Measurements from ENCODE around the gene PRSS23. TPM values are rescaled to one million over a fixed set of nuclear protein-coding genes. Genes with fewer than 3 reads are reported as not detected.

PRSS23 gene, protein sequence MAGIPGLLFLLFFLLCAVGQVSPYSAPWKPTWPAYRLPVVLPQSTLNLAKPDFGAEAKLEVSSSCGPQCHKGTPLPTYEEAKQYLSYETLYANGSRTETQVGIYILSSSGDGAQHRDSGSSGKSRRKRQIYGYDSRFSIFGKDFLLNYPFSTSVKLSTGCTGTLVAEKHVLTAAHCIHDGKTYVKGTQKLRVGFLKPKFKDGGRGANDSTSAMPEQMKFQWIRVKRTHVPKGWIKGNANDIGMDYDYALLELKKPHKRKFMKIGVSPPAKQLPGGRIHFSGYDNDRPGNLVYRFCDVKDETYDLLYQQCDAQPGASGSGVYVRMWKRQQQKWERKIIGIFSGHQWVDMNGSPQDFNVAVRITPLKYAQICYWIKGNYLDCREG
- 23.2 TPM for polyA plus RNA-seq
- long read RNA-seq, donor 1, full-length matches to known transcripts, result 6 of 6 reads
- long read RNA-seq, donor 1, partial matches to known transcripts, result 0 of 6 reads
- long read RNA-seq, donor 1, other reads (novel, unspliced or antisense), result 0 of 6 reads
- long read RNA-seq, donor 2, full-length matches to known transcripts, result 16 of 16 reads
- long read RNA-seq, donor 2, partial matches to known transcripts, result 0 of 16 reads
- long read RNA-seq, donor 2, other reads (novel, unspliced or antisense), result 0 of 16 reads
- long read RNA-seq, donor 3, result 0 reads
- long read RNA-seq, donor 4, result 0 reads
- long read RNA-seq, donor 5, full-length matches to known transcripts, result 16 of 16 reads
- long read RNA-seq, donor 5, partial matches to known transcripts, result 0 of 16 reads
- long read RNA-seq, donor 5, other reads (novel, unspliced or antisense), result 0 of 16 reads
- long read RNA-seq, donor 6, full-length matches to known transcripts, result 15 of 15 reads
- long read RNA-seq, donor 6, partial matches to known transcripts, result 0 of 15 reads
- long read RNA-seq, donor 6, other reads (novel, unspliced or antisense), result 0 of 15 reads
- long read RNA-seq, donor 7, full-length matches to known transcripts, result 11 of 20 reads
- long read RNA-seq, donor 7, partial matches to known transcripts, result 9 of 20 reads
- long read RNA-seq, donor 7, other reads (novel, unspliced or antisense), result 0 of 20 reads
- long read RNA-seq, donor 8, full-length matches to known transcripts, result 19 of 19 reads
- long read RNA-seq, donor 8, partial matches to known transcripts, result 0 of 19 reads
- long read RNA-seq, donor 8, other reads (novel, unspliced or antisense), result 0 of 19 reads
- long read RNA-seq, donor 9, full-length matches to known transcripts, result 10 of 10 reads
- long read RNA-seq, donor 9, partial matches to known transcripts, result 0 of 10 reads
- long read RNA-seq, donor 9, other reads (novel, unspliced or antisense), result 0 of 10 reads
- long read RNA-seq, donor 10, full-length matches to known transcripts, result 13 of 13 reads
- long read RNA-seq, donor 10, partial matches to known transcripts, result 0 of 13 reads
- long read RNA-seq, donor 10, other reads (novel, unspliced or antisense), result 0 of 13 reads
- long read RNA-seq, donor 11, full-length matches to known transcripts, result 5 of 11 reads
- long read RNA-seq, donor 11, partial matches to known transcripts, result 6 of 11 reads
- long read RNA-seq, donor 11, other reads (novel, unspliced or antisense), result 0 of 11 reads

DNA sequence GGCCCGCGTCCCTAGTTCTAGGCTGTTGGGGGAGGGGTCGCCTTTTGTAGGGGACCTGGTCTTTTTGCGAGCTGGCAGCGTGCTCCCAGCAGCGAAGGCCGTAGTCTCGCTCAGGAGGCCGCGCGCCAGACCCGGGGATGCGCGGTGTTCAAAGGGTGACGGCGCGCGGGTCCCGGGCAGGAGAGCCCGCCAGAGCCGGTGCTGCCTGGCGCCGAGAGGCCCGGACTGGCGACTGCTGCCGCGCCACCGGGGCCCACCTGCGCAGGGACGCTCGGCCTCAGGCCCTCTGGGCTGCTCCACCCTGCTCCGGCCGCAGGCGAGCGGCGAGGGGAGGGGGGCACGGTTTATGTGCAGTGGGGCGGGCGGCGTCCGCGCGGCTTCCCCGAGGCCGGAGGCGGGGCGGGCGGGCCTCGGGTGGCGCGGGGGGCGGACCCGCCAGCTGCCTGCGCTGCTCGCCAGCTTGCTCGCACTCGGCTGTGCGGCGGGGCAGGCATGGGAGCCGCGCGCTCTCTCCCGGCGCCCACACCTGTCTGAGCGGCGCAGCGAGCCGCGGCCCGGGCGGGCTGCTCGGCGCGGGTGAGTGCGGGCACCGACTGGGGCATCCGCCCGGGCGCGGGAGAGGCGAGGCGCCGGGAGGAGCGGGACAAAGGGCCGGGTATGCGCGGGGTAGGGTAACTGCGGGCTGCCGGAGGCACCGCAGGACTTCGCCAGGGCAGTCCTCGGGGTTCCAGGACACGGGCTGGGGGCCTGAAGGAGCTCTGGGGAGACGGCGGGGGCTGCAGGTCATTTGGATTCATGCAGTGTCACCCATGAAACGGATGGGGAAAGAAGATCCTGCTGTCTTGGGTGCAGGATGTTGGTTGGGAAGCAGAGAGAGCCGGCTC is at the start of gene PRSS23:
PRSS23 (plus strand) TSS at position 467 of the 884 bp plus-strand sequence. CDS start 7,102 bp downstream, outside the sequence.
- H3K4me1 ChIP-seq (ENCODE audit: control insufficient read depth, insufficient read depth, low read length), result peaks cover 12% of the 10 kb centered on the region
- H3K4me3 ChIP-seq (ENCODE audit: low read length), result peak within 1 kb of the TSS; percentile 53
- DNase-seq, result peak; percentile 49 to 80
- no CpG with 5 or more reads among the region's 97 CpGs for WGBS (ENCODE audit: insufficient coverage, low lambda C conversion rate)
- no peaks in the 10 kb centered on the region for H3K9me3 ChIP-seq (ENCODE audit: control insufficient read depth, low read depth, low read length)
- peak within 1 kb of the TSS; percentile 15 for H3K27ac ChIP-seq (ENCODE audit: low read length)
- H3K36me3 ChIP-seq (ENCODE audit: control insufficient read depth, insufficient read depth, low read length), result no peaks in the 10 kb centered on the region
- no peaks in the 10 kb centered on the region for H3K27me3 ChIP-seq (ENCODE audit: control insufficient read depth, insufficient read depth, low read length)

DNA sequence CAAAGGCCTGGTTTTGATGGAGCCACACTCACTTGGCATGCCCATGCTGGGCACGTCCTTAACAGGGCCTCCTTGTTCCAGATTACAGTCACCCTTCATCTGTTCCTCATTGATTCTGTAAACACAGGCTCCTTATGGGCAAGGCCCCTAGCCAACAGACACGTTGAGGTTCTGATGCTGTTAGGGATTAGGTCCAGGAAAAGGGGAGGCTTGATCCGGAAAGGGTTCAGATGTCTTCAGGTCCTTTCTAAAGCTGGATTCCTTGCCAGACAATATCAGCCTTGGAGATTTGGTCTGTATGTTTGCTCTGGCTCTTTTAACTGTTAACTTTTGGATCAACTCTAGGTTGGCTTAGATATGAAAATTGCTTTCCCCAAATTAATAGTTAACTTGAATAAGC is 46.9 kb upstream of the PRSS23 start:
- Histone ChIP-seq H3K9me3 (ENCODE audit: control insufficient read depth, low read depth, low read length) (no peaks in the 10 kb centered on the region), H3K27ac (ENCODE audit: low read length) (no peak overlapping the region), H3K4me1 (ENCODE audit: control insufficient read depth, insufficient read depth, low read length) (no peaks in the 10 kb centered on the region), H3K36me3 (ENCODE audit: control insufficient read depth, insufficient read depth, low read length) (no peaks in the 10 kb centered on the region), H3K27me3 (ENCODE audit: control insufficient read depth, insufficient read depth, low read length) (no peaks in the 10 kb centered on the region), H3K4me3 (ENCODE audit: low read length) (no peak overlapping the region)
- DNase-seq, result no peak
- no CpG with 5 or more reads among the region's 3 CpGs for WGBS (ENCODE audit: insufficient coverage, low lambda C conversion rate)

DNA sequence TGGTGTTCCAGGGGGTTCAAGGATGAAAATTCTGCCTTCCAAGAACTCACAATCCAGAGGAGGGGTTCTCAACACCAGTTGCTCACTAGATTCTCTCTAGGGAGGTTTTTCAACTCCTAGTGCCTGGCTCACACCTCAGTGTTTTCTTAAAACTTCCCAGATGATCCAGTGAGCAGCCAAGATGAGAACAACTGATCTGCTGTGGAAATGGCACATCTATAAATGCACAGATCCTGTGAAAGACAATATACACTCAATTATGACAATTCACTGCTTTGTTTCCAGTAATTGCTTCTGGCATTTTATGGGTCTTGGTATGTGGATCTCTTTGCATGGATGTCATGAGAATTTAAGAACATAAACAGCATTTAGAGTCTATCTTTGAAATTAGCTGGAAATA is 45.2 kb upstream of the PRSS23 start:
- no peaks in the 10 kb centered on the region for H3K9me3 ChIP-seq (ENCODE audit: control insufficient read depth, low read depth, low read length)
- H3K4me3 ChIP-seq (ENCODE audit: low read length), result no peak overlapping the region
- DNase-seq, result no peak
- no peak overlapping the region for H3K27ac ChIP-seq (ENCODE audit: low read length)
- H3K27me3 ChIP-seq (ENCODE audit: control insufficient read depth, insufficient read depth, low read length), result no peaks in the 10 kb centered on the region
- no peaks in the 10 kb centered on the region for H3K4me1 ChIP-seq (ENCODE audit: control insufficient read depth, insufficient read depth, low read length)
- no peaks in the 10 kb centered on the region for H3K36me3 ChIP-seq (ENCODE audit: control insufficient read depth, insufficient read depth, low read length)

DNA sequence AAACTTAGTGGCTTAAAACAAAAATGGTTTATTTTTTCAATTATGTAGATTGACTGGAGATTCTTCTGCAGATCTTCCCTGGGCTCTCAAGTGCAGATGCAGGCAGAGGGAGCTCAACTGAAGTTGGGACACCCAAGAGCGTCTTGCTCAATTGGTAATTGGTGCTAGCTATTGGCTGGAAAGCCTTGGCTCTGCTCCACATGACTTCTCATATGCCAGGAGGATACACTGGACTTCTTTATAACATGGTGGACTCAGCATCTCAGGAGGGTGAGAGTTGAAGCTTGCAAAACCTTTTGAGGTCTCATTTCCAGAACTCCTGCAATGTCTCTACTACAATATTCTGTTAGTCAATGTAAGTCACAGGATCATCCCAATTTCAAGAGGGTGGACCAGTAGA is 42.2 kb upstream of the PRSS23 start:
- Histone ChIP-seq H3K27ac (ENCODE audit: low read length) (no peak overlapping the region), H3K9me3 (ENCODE audit: control insufficient read depth, low read depth, low read length) (no peaks in the 10 kb centered on the region), H3K36me3 (ENCODE audit: control insufficient read depth, insufficient read depth, low read length) (no peaks in the 10 kb centered on the region), H3K27me3 (ENCODE audit: control insufficient read depth, insufficient read depth, low read length) (no peaks in the 10 kb centered on the region), H3K4me1 (ENCODE audit: control insufficient read depth, insufficient read depth, low read length) (no peaks in the 10 kb centered on the region), H3K4me3 (ENCODE audit: low read length) (no peak overlapping the region)
- no CpG with 5 or more reads among the region's 1 CpG for WGBS (ENCODE audit: insufficient coverage, low lambda C conversion rate)
- no peak for DNase-seq

DNA sequence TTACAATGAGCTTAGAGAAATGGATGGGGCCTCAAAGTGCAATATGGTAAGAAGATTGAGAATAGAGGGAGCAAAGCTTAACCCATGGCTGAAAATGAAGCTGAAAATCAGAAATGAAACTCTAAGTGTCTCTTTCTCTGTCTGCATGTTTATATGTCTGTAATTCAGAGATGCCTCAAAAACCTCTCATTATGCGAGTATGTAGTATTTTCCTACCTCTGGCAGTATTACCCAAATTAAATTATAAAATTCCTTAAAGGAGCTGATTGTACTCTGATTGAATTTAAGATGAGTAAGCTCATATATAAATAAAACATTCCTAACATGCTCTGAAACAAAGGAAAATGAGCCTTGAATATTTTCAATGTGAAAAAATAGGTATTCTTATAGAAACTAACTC is 39.8 kb upstream of the PRSS23 start:
- no peak for DNase-seq
- Histone ChIP-seq H3K36me3 (ENCODE audit: control insufficient read depth, insufficient read depth, low read length) (no peaks in the 10 kb centered on the region), H3K4me3 (ENCODE audit: low read length) (no peak overlapping the region), H3K9me3 (ENCODE audit: control insufficient read depth, low read depth, low read length) (no peaks in the 10 kb centered on the region), H3K27me3 (ENCODE audit: control insufficient read depth, insufficient read depth, low read length) (no peaks in the 10 kb centered on the region), H3K4me1 (ENCODE audit: control insufficient read depth, insufficient read depth, low read length) (no peaks in the 10 kb centered on the region), H3K27ac (ENCODE audit: low read length) (no peak overlapping the region)
- WGBS (ENCODE audit: insufficient coverage, low lambda C conversion rate), result 83% methylated on average over 1 of the region's 1 CpG

DNA sequence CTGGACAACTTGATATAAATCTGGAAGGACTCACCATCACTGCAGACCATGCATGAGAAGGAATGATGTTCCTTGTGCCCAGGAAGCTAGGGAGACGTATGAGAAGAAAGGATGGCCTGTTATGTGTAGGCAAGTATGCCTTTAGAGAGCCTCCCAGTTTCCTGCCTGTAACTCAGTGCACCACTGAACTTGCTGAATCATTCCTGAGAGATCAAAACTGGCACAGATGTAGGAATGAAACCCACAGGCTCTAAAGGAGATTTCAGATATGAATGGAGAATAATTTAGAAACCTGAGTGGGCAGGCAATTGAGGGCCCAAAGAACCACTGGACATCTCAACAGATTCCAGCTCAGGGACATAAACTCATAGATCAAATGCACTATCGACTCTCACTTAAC is 38.4 kb upstream of the PRSS23 start:
- H3K27me3 ChIP-seq (ENCODE audit: control insufficient read depth, insufficient read depth, low read length), result no peaks in the 10 kb centered on the region
- H3K36me3 ChIP-seq (ENCODE audit: control insufficient read depth, insufficient read depth, low read length), result no peaks in the 10 kb centered on the region
- H3K4me1 ChIP-seq (ENCODE audit: control insufficient read depth, insufficient read depth, low read length), result no peaks in the 10 kb centered on the region
- H3K4me3 ChIP-seq (ENCODE audit: low read length), result no peak overlapping the region
- DNase-seq, result no peak
- H3K9me3 ChIP-seq (ENCODE audit: control insufficient read depth, low read depth, low read length), result no peaks in the 10 kb centered on the region
- H3K27ac ChIP-seq (ENCODE audit: low read length), result no peak overlapping the region
- 100% methylated on average over 1 of the region's 2 CpGs for WGBS (ENCODE audit: insufficient coverage, low lambda C conversion rate)

DNA sequence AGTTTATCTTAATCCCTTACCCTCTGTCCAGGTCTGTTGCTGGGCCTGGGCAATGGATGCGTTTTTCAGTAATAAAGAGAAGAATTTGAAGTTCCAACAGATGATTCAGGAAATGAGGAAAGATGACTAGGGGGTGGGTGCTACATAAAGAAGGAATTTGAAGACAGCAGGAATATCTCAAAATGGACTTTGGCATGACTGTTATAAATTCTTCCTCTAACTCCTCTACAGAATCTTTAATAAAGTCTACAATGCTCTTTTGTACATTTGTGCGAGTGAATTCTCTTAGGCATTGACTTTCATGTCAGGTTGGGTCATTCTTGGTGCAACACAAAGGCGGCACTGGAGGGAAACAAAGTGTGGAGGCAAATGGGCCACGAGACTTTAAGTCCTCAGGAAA is 35.1 kb upstream of the PRSS23 start:
- Histone ChIP-seq H3K27ac (ENCODE audit: low read length) (no peak overlapping the region), H3K36me3 (ENCODE audit: control insufficient read depth, insufficient read depth, low read length) (no peaks in the 10 kb centered on the region), H3K4me3 (ENCODE audit: low read length) (no peak overlapping the region), H3K9me3 (ENCODE audit: control insufficient read depth, low read depth, low read length) (no peaks in the 10 kb centered on the region), H3K27me3 (ENCODE audit: control insufficient read depth, insufficient read depth, low read length) (no peaks in the 10 kb centered on the region), H3K4me1 (ENCODE audit: control insufficient read depth, insufficient read depth, low read length) (no peaks in the 10 kb centered on the region)
- no CpG with 5 or more reads among the region's 4 CpGs for WGBS (ENCODE audit: insufficient coverage, low lambda C conversion rate)
- DNase-seq, result no peak

DNA sequence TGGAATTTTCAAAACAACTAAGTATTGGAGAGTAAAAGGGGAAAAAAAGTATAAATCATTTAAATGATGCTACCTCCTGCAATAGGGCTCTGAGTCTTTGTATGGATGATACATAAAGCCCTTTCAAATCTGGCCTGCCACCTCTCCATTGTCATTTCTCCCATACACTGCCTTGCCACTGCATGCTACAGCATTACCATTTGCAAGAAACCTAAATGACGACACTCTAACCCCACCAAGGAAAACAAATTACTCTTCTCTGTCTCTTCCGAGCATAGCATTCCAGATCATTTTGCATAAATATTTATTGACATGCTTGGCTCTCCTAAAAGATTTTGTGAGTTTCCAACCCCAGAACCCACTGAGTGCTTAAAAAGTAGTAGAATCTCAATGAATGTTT is 34.5 kb upstream of the PRSS23 start:
- Histone ChIP-seq H3K4me1 (ENCODE audit: control insufficient read depth, insufficient read depth, low read length) (no peaks in the 10 kb centered on the region), H3K9me3 (ENCODE audit: control insufficient read depth, low read depth, low read length) (peaks cover 3% of the 10 kb centered on the region), H3K4me3 (ENCODE audit: low read length) (no peak overlapping the region), H3K36me3 (ENCODE audit: control insufficient read depth, insufficient read depth, low read length) (no peaks in the 10 kb centered on the region), H3K27me3 (ENCODE audit: control insufficient read depth, insufficient read depth, low read length) (no peaks in the 10 kb centered on the region), H3K27ac (ENCODE audit: low read length) (no peak overlapping the region)
- WGBS (ENCODE audit: insufficient coverage, low lambda C conversion rate), result no CpG with 5 or more reads among the region's 2 CpGs
- no peak for DNase-seq

DNA sequence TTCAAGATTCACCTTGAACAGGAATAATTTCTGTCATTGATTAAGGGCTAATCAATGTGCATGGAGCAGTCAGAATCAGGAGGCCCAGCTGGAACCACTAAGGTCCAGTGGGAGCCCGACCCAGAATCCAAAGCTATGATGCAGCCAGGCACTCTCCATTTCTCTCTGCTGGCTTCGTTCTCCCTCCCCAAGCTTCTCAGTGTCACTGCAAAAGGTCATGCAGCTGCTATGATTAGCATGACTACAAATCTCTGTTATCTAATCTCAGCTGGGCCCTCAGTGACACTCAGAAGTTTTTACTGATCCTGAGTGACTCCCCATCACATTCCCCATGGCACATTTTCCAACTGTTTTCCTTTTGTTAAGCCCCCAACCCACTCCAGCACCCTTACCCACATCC is 31.1 kb upstream of the PRSS23 start:
- DNase-seq, result no peak
- Histone ChIP-seq H3K27ac (ENCODE audit: low read length) (no peak overlapping the region), H3K4me3 (ENCODE audit: low read length) (no peak overlapping the region), H3K4me1 (ENCODE audit: control insufficient read depth, insufficient read depth, low read length) (no peaks in the 10 kb centered on the region), H3K9me3 (ENCODE audit: control insufficient read depth, low read depth, low read length) (peaks cover 7% of the 10 kb centered on the region), H3K36me3 (ENCODE audit: control insufficient read depth, insufficient read depth, low read length) (no peaks in the 10 kb centered on the region), H3K27me3 (ENCODE audit: control insufficient read depth, insufficient read depth, low read length) (no peaks in the 10 kb centered on the region)
- no CpG with 5 or more reads among the region's 2 CpGs for WGBS (ENCODE audit: insufficient coverage, low lambda C conversion rate)
